Keratinocyte (primary cell): ENCODE results near the gene MACROH2A1. TPM values are rescaled to one million over a fixed set of nuclear protein-coding genes. Genes with fewer than 3 reads are reported as not detected.

ENCODE experiments used
- DNase-seq: peaks from one replicate; pipeline ENCODE4 v3.0.0-alpha.2; 2011; ENCODE audit warnings: low read depth, missing footprints, low spot score
- FAIRE-seq: peaks from 2 replicates; lab custom pipeline; 2011; peaks lifted over from hg19 to GRCh38; lab: Jason Lieb, UNC
- H2AFZ ChIP-seq: 2 replicates; pipeline ENCODE4 v1.6.0; 2012; ENCODE audit warnings: low read length, control low read depth, inconsistent platforms; ENCODE audit not compliant: control insufficient read depth
- H3K27ac ChIP-seq: 2 replicates; pipeline ENCODE4 v1.5.1; 2011; ENCODE audit warnings: low read length; ENCODE audit not compliant: control insufficient read depth, insufficient read depth
- H3K27me3 ChIP-seq: 3 replicates; pipeline ENCODE4 v1.6.0; 2011; ENCODE audit warnings: low read length; ENCODE audit not compliant: control insufficient read depth, insufficient read depth; ENCODE audit errors: extremely low read depth
- H3K36me3 ChIP-seq, 2 experiments: 2 replicates in 1 of 2; 3 replicates in 1 of 2; pipeline ENCODE4 v1.5.1; 2011; ENCODE audit warnings: low read length in 2 of 2, mild to moderate bottlenecking in 1 of 2; ENCODE audit not compliant: control insufficient read depth in 2 of 2, insufficient read depth in 2 of 2; ENCODE audit errors: extremely low read depth in 1 of 2
- H3K4me1 ChIP-seq: 3 replicates; pipeline ENCODE4 v1.5.1; 2011; ENCODE audit warnings: low read length; ENCODE audit not compliant: control insufficient read depth, insufficient read depth; ENCODE audit errors: extremely low read depth
- H3K4me2 ChIP-seq: 3 replicates; pipeline ENCODE4 v1.6.0; 2011; ENCODE audit warnings: low read depth, low read length; ENCODE audit not compliant: control insufficient read depth, insufficient read depth; ENCODE audit errors: extremely low read depth
- H3K4me3 ChIP-seq, 3 experiments: fragments of 200-600 bp in 1 of 3; sonication (generic) in 1 of 3; 2 replicates in 2 of 3; 3 replicates in 1 of 3; pipeline ENCODE4 v1.5.1; 2011 to 2016; ENCODE audit warnings: low read length in 3 of 3, mild to moderate bottlenecking in 3 of 3, control low read depth in 2 of 3, inconsistent platforms in 1 of 3, low read depth in 1 of 3, mixed read lengths in 1 of 3, mixed run types in 1 of 3, moderate library complexity in 1 of 3; ENCODE audit not compliant: control insufficient read depth in 2 of 3, insufficient read depth in 2 of 3; ENCODE audit errors: extremely low read depth in 1 of 3
- H3K79me2 ChIP-seq: 2 replicates; pipeline ENCODE4 v1.6.0; 2012; ENCODE audit warnings: low read length; ENCODE audit not compliant: control insufficient read depth, insufficient read depth
- H3K9ac ChIP-seq: 3 replicates; pipeline ENCODE4 v1.6.0; 2011; ENCODE audit warnings: low read length; ENCODE audit not compliant: control insufficient read depth, insufficient read depth; ENCODE audit errors: extremely low read depth
- H3K9me1 ChIP-seq: 3 replicates; pipeline ENCODE4 v1.6.0; 2011; ENCODE audit warnings: low read length; ENCODE audit not compliant: control insufficient read depth, insufficient read depth; ENCODE audit errors: extremely low read depth
- H3K9me3 ChIP-seq: 2 replicates; pipeline ENCODE4 v1.5.1; 2012; ENCODE audit warnings: low read depth, low read length; ENCODE audit not compliant: control insufficient read depth
- H4K20me1 ChIP-seq: 3 replicates; pipeline ENCODE4 v1.6.0; 2011; ENCODE audit warnings: low read length; ENCODE audit not compliant: control insufficient read depth, insufficient read depth; ENCODE audit errors: extremely low read depth
- CTCF ChIP-seq, 3 experiments: IDR thresholded peaks in 1 of 3; conservative IDR thresholded peaks in 1 of 3; optimal IDR thresholded peaks in 1 of 3; 2 replicates in 2 of 3; 3 replicates in 1 of 3; pipeline versions ENCODE3 to v1.5.1; 2011; ENCODE audit warnings: low read length in 3 of 3, mild to moderate bottlenecking in 3 of 3, moderate library complexity in 2 of 3, control low read depth in 1 of 3, inconsistent platforms in 1 of 3; ENCODE audit not compliant: insufficient read depth in 2 of 3; ENCODE audit errors: extremely low read depth in 1 of 3
- EZH2 ChIP-seq: IDR thresholded peaks from one replicate; pipeline ENCODE4 v1.6.1; 2012; ENCODE audit warnings: inconsistent platforms, mild to moderate bottlenecking, low read length, moderate library complexity
- dilution Hi-C: fragments of 300-500 bp; cut with MboI; formaldehyde crosslinking; loops from one replicate; pipeline ENCODE4 v1.7.0; 2020; ENCODE audit warnings: low sequenced_read_pairs; ENCODE audit not compliant: extremely low pct_ligation_motif_present
- polyA plus RNA-seq, 5 experiments: library from polyadenylated mRNA; depleted of rRNA in 3 of 5; stranded (reverse) in 3 of 5; stranded (forward) in 1 of 5; unstranded in 1 of 5; fragments of >200 nt; gene quantifications; 1 replicate in 1 of 5; 2 replicates in 3 of 5; 3 replicates in 1 of 5; pipeline versions ENCODE4 v1.2.1 to v1.2.3, GENCODE V29; 2011 to 2012; ENCODE audit warnings: missing spikeins in 2 of 5, low read depth in 1 of 5, low replicate concordance in 1 of 5

The MACROH2A1 gene
- polyA plus RNA-seq, 1 donor (not counting 4 experiments of a cell fraction or from before 2014, with no cell fraction given): 208 TPM

DNA sequence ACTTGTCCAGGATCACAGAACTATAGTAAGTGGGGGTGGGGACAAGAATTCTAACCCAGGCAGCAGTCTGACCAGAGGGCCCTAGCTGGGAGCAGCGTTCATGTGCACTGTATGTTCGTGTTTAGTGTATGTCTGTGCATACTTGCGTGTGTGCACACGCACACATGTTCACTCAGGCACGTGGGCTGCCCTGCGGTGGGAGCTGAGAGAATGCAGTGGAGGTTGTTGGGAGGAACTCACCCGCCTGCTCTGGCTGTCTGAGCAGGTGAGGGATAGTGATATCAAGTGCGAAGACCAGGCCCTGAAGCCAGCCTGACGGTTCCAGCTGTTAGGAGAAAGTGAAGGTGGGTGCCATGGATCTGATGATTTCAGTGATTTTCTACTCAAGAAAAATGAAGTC, 47.2 kb upstream of the MACROH2A1 start:
- FAIRE-seq (no peak), DNase-seq (no peak)
- H3K79me2 ChIP-seq: no peaks in the 10 kb centered on the region
- H3K4me1 ChIP-seq: no peaks in the 10 kb centered on the region
- H3K9me3 ChIP-seq: no peaks in the 10 kb centered on the region
- H3K27me3 ChIP-seq: peaks cover 30% of the 10 kb centered on the region
- TF ChIP-seq EZH2: no peak
- TF ChIP-seq CTCF (optimal IDR thresholded peaks at IDR 0.05 in 1 of 3, IDR thresholded peaks at IDR 0.05 in 1 of 3, conservative IDR thresholded peaks at IDR 0.05 in 1 of 3; ENCODE audit: extremely low read depth in 1 of 3, insufficient read depth in 2 of 3, low read length in 3 of 3): no peak
- dilution Hi-C loops: no loop called here
- no peaks in the 10 kb centered on the region for H4K20me1 ChIP-seq
- H3K4me3 ChIP-seq: no peak overlapping the region
- no peaks in the 10 kb centered on the region for H3K9me1 ChIP-seq
- no peak overlapping the region for H2AFZ ChIP-seq
- H3K36me3 ChIP-seq: no peaks in the 10 kb centered on the region
- H3K27ac ChIP-seq: no peak overlapping the region
- H3K9ac ChIP-seq: no peak overlapping the region
- H3K4me2 ChIP-seq: no peak overlapping the region

DNA sequence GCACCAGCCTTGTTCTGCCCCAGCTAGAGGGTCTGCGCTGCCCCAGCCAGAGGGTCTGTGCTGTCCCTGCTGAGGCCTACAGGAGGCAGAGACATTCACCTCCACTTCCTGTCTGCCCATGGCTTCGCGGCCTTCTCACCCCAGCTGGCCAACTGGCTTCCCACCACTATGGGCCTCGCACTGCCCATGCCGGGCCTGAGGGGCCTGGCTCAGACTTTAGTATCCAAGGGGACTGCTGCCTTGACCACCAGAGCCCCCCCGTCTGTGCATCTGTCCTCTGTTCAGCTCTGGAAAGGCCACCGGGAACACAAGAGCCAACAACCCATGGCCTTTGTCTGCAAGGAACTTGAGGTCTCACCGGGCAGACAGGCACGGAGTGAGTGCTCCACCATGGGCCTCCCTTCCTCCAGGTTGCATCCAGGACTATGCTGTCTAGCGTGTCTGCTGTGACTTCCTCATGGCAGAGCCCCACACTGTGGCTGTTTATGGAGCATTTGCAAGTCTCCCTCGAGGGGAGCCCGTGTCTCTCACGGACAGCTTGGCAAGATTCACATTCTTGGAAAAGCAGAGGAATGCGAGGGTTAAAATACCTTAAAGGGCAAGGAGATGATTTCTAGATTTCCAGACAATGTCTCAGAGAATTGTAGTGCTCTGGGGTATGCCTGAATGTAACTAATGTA, 46.4 kb upstream of the MACROH2A1 start:
- DNase-seq: no peak
- H3K27ac ChIP-seq: no peak overlapping the region
- no peaks in the 10 kb centered on the region for H3K36me3 ChIP-seq
- H3K27me3 ChIP-seq: peaks cover 23% of the 10 kb centered on the region
- no peak for FAIRE-seq
- no peak overlapping the region for H2AFZ ChIP-seq
- H3K4me1 ChIP-seq: no peaks in the 10 kb centered on the region
- H3K4me2 ChIP-seq: no peak overlapping the region
- no peak overlapping the region for H3K4me3 ChIP-seq
- no peaks in the 10 kb centered on the region for H3K9me3 ChIP-seq
- H3K9ac ChIP-seq: no peak overlapping the region
- H4K20me1 ChIP-seq: no peaks in the 10 kb centered on the region
- H3K9me1 ChIP-seq: no peaks in the 10 kb centered on the region
- TF ChIP-seq EZH2: no peak
- no peaks in the 10 kb centered on the region for H3K79me2 ChIP-seq
- dilution Hi-C loops: no loop called here

- Histone ChIP-seq H3K27ac (no peak overlapping the region), H3K9me1 (no peaks in the 10 kb centered on the region), H2AFZ (no peak overlapping the region), H3K4me3 (no peak overlapping the region), H3K9ac (no peak overlapping the region), H3K36me3 (no peaks in the 10 kb centered on the region), H3K79me2 (no peaks in the 10 kb centered on the region), H3K27me3 (peaks cover 17% of the 10 kb centered on the region), H3K9me3 (no peaks in the 10 kb centered on the region), H4K20me1 (no peaks in the 10 kb centered on the region), H3K4me2 (no peak overlapping the region), H3K4me1 (no peaks in the 10 kb centered on the region)
- no peak for TF ChIP-seq EZH2
- no peak for TF ChIP-seq CTCF (optimal IDR thresholded peaks at IDR 0.05 in 1 of 3, IDR thresholded peaks at IDR 0.05 in 1 of 3, conservative IDR thresholded peaks at IDR 0.05 in 1 of 3; ENCODE audit: extremely low read depth in 1 of 3, insufficient read depth in 2 of 3, low read length in 3 of 3)
- FAIRE-seq: no peak
- DNase-seq: no peak
- dilution Hi-C loops: no loop called here
Observed at GRCh38 chr5:135444881-135445280, 45.9 kb upstream of the MACROH2A1 start.
